HUDEP-2 (cell line): Measurements from ENCODE around the gene NDST3.
A peak's percentile ranks its signal among the peaks of the same experiment; 100 is the strongest.

Source experiments
- DNase-seq, 76 experiments: peaks; one replicate each; lab custom pipeline; 2025; ENCODE audit not compliant: unreplicated experiment in 76 of 76; lab: John Stamatoyannopoulos, UW

The NDST3 gene

DNA sequence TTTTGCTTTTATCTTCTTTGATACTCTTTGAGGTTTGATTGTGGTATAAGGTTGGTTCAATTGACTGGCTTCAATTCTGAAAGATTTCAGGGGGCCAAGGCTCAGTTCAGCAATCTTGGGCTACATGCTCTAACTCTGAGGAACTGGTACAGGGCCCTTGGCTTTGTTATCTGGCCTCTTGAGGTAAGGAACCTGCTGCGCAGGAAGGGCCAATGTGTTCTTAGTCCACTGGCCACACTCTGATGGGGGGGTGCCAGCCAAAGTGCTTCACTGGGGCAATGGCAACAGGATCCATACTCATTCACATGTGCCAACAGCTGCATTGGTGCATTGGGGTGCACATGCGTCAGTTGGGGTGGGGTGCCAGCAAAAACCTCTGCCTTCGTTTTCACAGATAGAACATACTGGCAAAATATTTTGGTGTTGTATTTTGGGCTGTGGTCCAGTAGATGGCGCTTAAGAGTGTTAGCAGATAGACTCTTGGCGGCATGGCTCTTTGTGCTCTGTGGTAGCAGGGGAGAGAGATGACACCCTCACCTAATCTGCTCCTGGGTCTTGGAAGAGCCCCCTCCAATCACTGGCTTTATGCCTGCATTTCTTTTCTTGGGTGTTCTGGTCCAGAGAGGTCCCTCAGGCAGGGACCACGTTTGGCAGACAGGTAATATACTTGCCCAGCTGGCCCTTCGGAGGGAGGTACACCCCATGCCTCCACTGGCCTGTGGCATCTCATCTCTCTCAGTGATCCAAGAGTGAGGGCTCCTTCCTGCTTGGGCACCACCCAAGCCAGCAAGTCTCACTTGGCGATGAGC lies 42.9 kb downstream of the NDST3 start:
- peak in 34 of 76 experiments; percentile 0 to 56 (median 9) for DNase-seq

DNA sequence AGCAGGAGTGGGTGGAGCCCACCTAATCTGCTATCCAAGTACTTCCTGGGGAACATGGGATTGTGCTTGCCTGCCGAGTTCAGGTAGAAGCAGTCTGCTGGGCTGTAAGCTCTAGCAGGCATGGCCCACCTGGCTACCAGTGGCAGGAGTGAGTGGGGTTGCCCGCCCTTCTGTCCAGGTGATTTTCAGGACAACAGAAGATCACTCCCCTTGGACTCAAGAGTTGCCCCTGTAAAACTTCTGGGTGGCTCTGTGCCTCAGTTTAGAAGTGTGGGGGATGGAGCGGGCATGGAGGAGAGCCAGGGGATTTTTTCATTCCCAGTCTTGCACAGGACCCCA lies 43.5 kb downstream of the NDST3 start:
- DNase-seq, result no peak

DNA sequence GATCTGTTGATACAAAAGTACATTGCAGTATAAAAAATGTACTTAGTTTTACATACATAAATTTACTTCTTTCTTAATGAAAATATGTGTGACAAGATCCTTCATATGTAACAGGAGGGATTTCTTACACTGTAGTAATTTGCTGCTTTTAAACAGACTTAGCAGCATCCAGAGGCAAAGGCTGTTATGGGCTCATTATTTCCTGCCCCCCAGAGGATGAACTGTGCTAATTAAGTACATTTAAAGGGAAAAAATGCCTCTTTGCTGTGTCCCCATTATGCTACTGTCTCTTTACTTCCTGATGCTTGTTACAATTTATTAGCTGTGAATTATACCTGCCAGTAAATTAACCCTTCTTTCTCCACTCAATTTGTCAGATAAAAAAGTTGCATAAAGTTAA lies 47.1 kb downstream of the NDST3 start:
- no peak for DNase-seq

DNA sequence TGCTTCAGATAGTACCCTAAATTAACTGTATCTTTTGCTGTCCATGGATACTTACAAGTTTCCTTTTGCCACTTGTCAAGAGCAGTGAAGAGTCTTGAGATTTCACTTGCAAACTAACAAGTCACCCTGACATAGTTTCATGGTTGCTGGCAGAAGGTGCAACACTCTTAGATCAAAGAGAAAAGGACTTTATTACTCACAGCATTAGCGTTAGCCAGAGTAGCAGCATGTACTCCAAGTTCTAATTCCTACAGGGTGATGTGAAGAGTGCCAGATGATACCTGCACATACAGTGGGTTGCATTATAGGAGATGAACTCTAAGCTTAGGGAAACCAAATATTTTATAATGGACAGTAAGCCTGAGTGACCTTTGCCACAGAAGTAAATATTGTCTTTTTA lies 47.9 kb downstream of the NDST3 start:
- no peak for DNase-seq

DNA sequence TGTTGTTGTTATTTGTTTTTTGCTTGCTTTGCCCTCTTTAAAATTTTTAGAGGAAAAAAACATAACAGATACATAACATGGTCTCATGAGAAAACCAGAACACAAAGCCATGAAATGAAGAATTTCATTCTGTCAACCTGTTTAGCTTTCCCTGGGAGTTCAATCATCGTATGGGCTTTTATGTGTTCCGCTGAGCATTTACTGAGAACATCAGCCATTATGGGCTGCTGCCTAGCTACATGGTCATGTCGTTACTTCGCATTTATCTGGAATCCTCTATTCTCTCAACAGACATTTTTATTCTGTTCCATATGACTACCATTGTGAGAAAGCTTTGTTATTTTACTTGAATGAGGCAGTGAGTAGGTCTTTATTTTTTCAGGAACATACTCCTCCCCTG lies 51.4 kb downstream of the NDST3 start:
- DNase-seq, result no peak

DNA sequence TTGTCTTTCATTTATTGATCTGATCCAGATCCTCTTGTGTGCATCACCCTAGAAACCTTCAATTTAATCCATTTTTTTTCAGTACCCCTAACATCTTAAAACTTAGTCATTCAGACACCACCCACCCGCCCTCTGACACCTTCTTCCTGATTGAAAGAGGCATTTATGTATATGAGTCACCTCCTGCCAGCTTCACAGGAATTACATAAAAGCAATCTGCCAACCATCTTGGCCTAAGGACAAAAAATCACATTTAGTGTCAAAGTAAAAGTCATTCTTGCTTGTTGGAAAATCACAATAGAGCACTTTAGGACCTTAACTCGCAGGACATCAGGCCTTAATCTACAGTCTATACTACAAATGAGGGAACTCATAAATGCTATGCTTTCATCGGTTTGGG lies 52.1 kb downstream of the NDST3 start:
- DNase-seq, result no peak

DNA sequence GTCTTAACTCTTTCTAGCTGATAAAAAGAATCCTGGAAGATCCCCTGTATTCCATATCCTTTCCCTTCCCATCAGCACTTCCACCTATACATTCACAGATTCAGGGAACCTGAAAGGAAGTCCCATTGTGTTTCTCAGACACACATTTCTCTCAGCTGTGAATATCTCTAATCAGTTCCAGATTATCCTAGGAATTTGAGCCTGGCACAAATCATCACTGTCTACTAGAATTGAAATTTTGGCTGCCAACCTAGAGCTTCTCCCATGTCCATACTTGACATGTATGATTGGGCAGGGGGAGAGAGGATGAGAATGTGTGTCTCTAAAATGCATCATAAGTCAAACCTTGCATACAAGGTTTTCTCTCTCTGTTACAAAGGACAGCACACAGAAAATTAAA lies 53.1 kb downstream of the NDST3 start:
- no peak for DNase-seq

DNA sequence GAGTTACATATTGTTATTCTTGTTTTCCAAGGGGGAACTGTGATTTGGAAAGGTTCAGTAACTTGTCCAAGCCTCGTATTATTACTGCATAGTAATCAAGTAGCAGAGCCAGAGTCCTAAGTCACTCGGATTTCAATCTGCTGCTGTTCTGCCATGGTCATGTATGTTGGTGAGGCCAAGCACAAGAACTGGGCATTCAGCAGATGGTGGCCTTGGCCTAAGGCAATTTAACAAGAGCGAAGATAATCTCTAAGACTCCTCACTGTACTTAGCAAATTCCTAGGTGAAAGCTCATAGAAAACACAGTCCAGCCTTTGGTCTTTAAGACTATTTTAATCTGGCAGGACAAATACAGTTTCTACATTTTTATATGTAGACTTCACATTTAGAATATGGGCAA lies 64.8 kb downstream of the NDST3 start:
- no peak for DNase-seq

DNA sequence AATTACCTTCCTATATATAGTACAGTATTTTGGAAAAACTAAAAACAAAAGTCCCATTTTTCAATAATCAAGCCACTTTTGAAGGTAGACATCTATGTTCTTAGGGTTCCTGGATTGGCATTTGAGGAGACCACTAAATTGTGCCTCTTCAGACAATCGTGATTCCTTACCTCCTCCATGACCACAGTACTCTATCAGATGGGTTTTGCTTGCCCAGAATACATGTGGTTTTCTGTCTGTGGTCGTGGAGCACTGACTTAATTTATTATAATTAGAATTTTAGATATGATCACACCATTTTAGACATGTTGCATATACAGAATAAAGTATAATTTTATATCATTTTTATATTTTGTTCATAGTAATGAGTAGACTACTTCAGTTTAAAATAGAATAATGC lies 67.9 kb downstream of the NDST3 start:
- no peak for DNase-seq

DNA sequence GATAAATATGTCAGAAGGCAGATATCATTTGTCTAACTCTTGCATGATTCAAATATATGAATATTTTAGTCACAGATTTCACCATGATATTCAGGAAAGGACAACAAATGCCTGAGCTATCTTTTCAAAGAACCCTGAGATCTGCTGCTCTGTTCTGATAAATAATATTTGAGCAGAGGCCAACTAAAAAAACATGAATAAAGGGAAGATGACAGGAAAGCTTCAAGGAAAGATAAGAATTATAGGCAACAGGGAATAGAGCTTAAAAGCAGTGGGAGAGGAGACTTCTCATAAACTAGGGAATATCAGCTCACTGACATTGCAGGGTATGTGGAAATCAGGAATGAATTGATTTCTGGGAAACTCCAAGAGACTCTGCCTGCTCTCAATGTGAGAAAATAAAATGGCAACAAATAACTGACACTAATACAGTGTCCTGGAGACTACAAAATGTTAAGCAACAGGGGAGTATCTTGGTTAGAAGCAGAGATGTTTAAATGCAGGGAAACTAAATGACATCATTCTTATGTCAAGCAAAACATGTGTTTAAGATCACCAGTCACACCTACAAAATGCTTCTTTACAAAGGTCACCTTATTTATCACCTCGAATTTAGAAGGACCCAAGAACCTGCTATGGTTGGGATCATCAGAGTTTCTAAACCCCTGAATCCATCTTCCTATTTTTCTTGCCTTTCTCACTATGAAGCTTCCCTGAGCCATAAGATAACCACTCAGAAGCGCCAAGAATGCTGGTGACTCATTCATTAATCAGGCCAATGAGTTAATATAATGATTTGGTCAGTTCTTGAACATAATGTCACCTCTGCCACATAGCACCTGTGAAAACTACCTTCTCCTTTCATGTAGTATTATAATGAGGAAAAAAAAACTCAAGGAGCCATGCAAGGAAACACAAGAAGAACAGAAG lies 78.1 kb downstream of the NDST3 start:
- no peak for DNase-seq

DNA sequence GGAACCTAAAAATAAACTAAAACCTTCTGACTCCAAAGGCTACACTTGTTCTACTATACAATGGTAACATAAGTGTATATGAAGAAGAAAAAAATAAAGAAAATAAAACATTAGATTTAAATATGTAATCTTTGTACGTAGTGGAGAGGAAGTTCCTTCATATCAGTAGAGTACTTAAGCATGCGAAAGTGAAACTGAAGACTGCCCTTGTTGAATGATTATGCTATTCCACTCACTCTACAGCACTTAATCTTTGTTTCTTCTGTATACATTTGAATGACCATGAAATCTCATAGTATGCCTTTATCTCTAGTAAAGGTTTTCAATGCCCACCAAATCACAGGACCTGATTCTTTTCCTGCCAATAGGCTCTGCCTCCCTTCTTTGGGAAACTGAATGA lies 78.9 kb downstream of the NDST3 start:
- DNase-seq, result no peak

DNA sequence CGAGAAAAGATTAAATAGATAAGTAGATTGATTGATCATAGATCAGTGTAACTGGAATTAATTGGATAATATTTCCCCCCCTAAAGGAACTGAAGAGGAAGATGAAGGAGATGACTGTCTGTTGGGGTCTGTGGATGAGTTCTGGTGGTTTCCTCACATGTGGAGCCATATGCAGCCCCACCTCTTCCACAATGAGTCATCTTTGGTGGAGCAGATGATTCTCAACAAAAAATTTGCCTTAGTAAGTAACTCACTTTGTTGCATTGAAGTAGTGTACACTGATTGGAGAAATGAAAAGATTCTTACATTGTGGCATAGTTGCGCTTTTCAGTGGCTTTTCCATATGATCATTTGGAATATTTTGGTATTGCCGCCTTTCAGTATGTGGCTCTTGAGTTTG lies 80.4 kb downstream of the NDST3 start:
- no peak for DNase-seq

DNA sequence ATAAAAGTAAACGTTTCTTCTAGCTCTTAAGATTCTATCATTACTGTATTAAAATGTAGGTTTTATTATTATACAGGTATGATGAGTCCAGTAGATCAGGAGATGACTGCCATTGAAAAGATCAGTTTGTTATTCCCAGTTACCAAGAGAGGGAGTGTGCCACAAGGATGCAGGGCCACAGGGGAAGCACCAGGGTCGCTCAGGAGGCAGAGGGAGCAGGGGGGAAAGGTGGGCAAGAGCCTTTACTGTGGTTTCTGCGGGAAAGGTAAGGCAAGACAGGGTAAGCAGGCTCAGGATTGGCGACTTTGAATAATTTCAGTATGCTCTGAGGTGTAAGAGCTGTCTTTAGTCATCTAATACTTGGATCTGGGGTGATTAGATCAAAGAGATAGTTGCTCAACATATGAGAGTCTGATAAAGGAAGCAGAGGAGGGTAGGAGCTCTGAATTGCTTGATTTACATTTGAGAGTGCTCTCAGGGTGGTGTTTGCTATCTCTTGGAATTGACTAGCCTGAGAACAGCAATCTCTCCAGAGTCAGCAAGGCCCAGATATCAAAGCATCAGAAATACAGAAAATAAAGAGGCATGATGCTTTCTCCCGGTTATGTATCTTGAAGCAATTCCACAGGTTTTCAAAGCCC lies 86.0 kb downstream of the NDST3 start:
- no peak for DNase-seq

DNA sequence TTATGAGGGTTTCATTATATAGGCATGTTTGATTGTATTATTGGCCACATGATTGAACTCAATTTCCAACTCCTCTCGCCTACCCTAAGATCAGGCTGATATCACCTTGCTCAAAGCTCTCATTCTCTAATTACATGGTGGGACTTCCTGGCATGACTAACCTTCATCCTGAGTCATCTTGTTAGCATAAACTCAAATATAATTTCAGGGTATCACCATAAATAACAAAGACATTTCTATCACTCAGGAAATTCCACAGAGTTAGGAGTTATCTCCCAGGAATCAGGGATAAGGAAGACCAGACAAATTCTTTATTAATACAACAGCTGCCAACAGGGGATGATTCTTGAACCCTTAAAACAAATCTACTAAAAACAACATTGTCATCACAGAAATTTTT lies 90.7 kb downstream of the NDST3 start:
- no peak for DNase-seq

DNA sequence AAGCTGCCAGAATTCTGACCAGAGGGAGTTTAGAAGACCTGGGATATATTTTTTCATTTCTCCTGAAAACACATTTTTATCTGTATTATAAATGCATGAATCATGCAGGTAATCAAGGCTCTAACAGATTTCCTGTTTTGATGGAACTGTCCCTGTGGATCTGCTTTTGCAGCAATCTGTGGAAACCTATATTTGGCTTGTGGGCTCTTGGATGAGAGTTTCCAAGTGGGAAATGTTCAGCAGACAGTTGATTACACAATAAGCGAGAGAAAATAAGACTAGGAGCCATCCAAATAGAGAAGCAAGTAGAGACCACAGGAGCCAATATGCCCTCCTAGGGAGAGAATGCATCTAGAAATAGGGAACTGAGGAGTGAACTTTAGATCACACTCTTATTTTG lies 105.0 kb downstream of the NDST3 start:
- no peak for DNase-seq

DNA sequence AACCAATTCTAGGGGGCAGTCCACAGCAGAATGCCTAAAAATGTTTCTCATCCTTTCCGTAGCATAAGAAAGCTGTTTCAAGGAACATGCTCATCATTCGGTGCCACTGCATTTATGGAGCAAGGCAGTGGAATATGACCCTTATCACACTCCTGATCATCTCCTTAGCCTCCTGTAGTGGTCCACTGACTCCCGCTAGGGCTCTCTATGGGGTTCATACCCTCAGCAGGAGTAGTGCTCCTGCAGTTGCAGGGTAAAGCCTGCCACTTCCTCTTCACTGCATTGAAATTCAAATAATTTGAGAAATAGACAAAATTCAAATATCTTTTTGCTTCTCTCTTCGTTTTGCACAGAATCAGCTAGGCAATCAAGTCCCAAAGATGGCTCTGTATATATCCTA lies 107.0 kb downstream of the NDST3 start:
- no peak for DNase-seq

DNA sequence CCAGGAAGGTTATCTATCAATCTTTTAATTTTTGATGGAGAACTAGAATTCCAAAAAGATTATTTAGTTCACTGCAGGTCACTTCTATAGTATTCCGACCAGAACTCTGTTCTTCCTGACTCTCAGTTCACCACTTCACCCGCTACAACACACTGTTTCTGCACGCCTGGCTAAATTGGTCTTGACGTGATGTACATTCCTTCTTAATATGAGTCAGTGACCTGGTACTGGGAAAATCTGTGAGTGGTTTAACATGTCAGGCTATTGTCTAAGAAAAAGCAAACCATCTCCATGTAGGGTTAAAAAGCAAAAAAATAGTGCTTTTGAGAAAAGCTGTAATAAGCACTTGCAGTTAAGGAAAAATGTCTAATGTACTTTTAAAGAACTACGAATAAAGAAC lies 120.4 kb downstream of the NDST3 start:
- DNase-seq, result no peak

DNA sequence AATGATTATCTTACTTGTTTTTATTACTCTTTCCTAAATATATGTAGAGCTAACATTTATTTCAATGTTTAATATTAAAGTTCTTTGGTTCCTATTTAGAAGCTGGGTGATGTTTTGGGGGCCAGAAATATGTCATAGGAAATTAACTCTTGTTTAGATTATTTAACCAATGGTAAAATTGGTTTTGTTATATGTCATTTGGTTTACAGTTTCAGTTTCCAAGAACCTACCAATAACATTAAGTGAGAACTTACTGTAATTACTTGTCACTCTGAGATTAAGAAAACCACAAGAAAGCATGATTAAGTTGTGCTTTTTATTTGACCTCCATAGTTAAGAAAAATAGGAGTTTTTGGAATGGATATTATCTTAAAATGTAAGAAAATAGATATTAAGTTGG lies 121.2 kb downstream of the NDST3 start:
- no peak for DNase-seq

DNA sequence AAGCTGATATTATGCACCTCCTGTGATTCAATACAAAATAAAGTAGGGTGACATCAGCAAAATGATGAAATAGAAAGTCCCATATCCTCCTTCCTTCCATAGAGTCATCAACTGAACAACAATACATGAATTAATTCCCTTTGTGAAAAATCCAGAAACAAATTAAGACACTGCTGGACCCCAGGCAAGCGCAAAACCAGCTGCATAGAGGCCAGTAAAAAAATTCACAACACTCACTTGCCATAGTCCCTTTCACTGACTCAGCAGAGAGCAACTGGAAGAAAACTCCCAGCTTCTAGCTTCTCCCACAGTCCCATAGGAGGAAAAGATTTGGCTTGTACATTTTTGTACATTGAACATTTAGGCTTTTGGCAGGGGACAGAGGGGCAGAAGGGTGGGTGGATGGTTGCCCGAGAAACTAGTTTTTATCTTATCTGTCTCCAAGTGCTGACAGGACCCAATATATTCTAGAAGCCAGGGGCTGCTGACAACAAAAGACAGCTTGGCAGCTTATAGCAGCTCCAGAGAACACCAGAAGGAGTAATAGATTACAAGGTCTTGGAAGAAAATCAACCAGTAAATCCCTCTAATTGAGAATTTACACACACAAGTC lies 124.6 kb downstream of the NDST3 start:
- peak in 28 of 76 experiments; percentile 0 to 75 (median 28) for DNase-seq

DNA sequence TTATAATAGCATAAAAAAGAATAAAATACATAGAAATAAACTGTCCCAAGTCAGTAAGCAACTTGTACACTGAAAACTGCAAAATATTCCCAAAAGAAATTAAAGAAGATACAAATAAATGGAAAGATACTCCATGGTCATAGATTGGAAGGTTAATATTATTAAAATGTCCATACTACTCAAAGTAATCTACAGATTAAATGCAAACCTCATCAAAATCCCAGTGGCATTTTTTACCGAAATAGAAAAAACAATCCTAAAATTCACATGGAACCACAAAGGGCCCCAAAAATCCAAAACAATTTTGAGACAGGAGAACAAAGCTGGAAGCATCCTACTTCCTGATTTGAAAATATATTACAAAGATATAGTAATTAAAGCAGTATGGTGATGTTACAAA lies 133.0 kb downstream of the NDST3 start:
- DNase-seq, result no peak

DNA sequence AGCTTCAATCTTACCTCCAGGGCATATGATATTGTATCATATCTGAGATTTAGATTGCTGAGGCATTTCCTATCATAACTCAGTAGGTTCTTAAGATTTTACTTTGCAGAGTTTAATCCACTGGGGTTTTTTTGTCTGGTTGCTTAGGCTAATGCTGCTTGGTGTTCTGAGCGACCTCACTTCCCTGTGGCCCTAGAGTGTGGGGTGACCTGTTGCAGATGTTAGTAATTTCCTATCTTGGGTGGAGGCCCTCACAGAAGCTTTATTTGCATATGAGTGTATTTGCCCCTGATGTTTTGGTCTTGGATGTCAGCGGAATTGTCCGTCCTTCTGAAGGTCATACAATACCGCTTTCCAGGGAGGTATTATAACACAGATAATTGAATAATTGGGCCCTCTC lies 137.1 kb downstream of the NDST3 start:
- no peak for DNase-seq
